ENCODE data around the gene ATP6V1A.

Gene ATP6V1A

GRCh38 chr3:113852506-113852905 is 105.7 kb downstream of the ATP6V1A start:
- H3K4me3 ChIP-seq (ENCODE audit: low read length) = no peak overlapping the region
- no peak for DNase-seq (ENCODE audit: low read depth, low spot score)

Measured in Jurkat, Clone E6-1 (cell line).